SHP77 treated with DMSO at 0.1 percent for 48 hours (cell line): ENCODE results near the gene KDM2B.

Experiments
- DNase-seq: peaks from one replicate; lab custom pipeline; 2025; lab: John Stamatoyannopoulos, UW

The KDM2B gene

GRCh38 chr12:121455766-121456420, 124.9 kb downstream of the KDM2B start:
- DNase-seq, result no peak

DNA sequence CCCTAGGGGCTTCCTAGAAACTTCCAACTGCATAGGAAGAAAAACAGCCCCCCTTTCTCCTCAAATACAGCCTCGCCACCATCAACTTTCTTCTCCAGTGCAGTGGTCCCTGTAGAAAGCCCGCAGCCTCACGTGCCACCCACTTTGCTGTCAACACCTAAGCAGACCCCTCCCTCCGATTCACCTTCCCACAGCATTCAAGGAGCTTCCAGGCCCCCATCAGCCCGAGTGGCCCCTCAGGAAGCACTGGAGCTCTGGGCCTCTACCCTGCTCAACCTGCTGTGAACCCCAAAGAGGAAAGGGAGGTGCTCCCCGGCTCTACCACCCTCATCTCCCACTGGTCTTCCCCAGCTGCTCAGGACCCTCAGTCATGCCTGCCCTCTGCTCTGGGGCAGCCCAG, 125.9 kb downstream of the KDM2B start:
- no peak for DNase-seq

GRCh38 chr12:121453629-121454028, 127.2 kb downstream of the KDM2B start:
- DNase-seq, result no peak

DNA sequence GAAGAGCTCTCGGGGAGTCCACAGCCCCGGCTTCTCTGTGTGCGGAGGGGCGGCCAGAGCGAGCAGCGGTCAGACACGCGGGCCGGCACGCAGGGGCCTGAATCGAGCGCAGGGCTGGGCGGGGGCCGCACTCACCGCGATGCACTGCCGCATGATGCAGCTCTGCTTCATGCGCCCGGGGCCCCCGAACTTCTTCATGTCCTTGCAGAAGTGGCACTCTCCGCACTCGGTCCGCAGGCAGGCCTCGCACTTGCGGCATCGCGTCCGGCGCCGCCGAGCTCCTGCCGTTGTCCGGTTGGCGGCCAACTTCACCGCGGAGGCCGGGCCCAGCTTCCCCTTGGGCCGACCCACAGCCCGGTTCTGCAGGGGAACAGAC, 127.8 kb downstream of the KDM2B start:
- DNase-seq, result no peak

- no peak for DNase-seq
These were observed 128.4 kb downstream of the KDM2B start for GRCh38 chr12:121452340-121452984.

- no peak for DNase-seq
These were observed 128.9 kb downstream of the KDM2B start for GRCh38 chr12:121451961-121452339.

- DNase-seq, result no peak
These were observed 132.0 kb downstream of the KDM2B start for GRCh38 chr12:121448771-121449315.

GRCh38 chr12:121446750-121447149, 134.1 kb downstream of the KDM2B start:
- DNase-seq, result no peak

DNA sequence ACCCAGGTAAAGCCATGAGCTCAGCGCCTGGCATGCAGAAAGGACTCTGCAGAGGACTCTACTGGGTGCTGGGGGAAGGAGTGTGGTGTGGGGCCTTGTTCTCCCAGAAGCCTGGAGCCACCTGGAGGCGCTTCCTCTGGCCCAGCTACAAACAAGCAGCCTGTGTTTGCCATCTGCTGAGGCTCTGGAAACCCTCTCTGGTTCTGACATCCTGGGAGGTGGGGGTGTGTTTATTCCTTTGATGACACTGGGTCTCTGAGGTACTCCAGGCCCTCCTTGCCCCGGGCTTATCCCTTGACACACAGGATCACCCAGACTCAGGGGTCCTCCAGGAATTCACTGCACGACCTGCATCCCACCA, 136.0 kb downstream of the KDM2B start:
- no peak for DNase-seq

GRCh38 chr12:121443911-121444841, 136.6 kb downstream of the KDM2B start:
- DNase-seq, result no peak

DNA sequence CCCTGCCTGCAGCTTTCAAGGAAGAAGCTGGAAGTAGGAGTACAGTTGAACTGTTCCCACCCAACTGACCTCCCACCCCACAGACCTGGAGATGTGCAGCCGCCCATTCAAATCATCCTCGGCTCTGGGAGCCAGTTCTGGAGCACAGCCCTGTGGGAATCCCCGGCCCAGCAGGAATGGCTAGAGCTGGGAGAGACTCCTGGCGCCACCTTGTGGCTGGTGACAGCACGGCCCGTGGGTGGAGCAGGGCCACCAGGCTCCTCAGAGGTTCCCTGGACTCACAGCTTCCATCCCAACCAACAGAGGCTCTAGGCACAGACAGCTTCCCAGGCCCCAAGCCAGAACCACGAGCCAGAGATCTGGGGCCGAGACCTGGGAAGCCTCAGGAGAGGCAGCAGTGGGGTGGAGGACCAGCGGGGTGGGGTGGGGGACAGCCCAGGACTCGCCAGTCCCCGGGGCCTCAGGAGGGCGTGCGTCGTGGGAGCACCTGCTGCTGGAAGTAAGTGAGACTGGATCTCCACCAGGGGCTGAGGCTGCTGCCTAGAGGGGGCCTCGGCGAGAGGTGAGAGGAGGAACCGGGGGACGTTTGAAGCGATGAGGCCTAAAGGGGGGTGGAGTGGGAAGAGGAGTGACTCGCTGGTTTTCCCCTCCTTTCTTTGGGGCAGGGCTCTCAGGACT, 137.5 kb downstream of the KDM2B start:
- peak; percentile 13 for DNase-seq

- DNase-seq, result no peak
These were observed 138.5 kb downstream of the KDM2B start for GRCh38 chr12:121442028-121442948.

DNA sequence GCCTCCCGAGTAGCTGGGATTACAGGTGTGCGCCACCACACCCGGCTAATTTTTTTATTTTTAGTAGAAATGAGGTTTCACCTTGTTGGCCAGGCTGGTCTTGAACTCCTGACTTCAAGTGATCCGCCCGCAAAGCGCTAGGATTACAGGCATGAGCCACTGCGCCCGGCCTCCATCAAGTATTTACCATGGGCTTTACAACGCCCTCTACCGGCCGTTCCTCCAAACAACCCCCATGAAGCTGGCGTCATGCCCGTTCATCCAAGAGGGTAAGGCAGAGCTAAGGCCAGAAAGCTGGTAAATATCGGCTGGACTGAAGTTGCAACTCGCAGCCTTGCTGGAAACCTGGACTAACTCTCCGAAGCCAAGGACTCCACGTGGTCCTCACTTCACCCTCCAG, 139.3 kb downstream of the KDM2B start:
- no peak for DNase-seq

DNA sequence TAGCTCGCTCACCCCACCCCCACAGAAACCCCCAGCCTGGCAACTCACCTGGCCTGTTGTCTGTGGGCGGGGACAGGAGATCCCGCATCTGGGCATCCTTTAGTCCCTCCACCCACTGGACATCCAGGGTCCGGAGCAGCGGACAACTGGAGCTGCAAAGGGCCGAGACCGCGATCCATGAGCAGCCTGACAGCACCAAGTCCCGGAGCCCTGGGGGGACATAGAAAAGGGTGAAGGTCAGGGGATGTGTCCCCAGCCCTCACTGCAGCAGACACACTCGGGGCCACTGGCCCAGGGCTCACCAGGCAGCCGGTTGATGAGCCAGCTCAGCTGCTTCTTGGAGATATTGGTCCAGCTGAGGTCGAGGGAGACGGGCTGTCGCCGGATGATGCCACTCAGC, 140.1 kb downstream of the KDM2B start:
- no peak for DNase-seq

- no peak for DNase-seq
These were observed 141.1 kb downstream of the KDM2B start for GRCh38 chr12:121439715-121440114.

DNA sequence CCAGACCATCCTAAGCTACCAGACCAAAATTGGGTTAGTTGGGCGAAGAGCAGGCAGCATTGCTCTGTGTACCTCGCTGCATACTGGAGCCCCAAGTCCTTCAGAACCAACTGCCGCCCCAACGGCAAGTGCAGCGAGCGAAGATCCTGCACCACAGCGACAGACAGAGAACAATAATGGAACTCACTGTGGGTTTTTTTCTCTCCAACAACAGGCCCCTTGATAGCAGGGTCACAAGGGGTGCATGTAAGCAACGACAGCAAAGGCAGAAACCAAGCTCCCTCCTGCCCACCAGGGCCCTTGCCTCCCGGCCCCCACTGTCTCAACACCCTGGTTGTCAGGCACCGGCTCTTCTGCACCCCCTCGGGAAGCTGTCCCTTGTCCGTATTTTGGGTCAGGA, 141.9 kb downstream of the KDM2B start:
- no peak for DNase-seq

DNA sequence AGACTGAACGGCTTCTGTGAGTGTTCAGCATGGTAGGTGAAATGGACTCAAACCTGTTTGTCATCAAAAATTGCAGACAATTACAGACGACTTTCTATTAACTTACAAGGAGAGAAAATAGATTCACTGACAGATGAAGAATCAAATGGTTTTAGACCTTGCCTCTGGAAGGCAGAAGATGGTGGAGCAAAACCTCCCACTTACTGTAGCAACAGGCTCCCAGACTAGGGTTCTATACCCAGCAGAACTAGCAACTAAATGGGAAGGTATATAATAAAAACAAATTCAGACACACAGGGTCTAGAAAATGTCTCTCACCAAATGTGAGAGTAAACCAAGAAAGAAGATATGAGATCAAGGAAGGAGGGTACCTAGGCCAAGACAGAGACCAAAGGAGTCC, 144.1 kb downstream of the KDM2B start:
- no peak for DNase-seq

DNA sequence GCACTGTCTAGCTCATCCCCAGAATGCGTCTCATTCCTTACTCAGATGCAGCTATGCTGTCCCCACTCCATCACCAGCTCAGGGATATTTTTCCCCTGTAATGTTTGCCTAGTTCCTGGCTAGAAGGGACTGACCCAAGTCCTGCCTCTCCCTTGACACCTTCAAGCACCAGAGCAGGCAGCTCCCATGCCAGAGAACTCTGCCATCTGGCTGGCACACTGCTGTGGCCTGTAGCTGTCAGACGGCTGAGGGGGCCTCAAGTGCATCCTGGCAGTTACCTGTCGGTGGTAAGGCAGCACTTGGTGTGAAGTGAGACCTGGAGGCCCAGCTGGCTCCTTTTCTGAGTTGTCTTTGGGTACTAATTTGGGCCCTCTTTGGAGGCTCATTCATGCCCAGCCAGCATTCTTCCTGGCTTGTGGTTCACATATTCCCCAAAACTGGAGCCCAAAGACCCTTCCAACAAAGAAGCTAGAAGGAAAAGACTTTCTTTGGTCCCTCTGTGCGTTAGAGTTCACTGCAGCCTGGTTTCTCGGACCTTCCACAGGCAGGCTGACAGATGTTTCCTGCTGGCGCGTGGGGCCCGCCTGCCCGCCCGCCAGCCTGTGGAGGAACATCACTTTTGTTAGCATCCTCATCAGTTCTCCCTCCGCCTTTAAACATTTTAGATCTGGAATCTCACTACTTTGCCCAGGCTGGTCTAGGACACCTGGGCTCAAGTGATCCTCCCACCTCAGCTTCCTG, 147.9 kb downstream of the KDM2B start:
- DNase-seq, result no peak

DNA sequence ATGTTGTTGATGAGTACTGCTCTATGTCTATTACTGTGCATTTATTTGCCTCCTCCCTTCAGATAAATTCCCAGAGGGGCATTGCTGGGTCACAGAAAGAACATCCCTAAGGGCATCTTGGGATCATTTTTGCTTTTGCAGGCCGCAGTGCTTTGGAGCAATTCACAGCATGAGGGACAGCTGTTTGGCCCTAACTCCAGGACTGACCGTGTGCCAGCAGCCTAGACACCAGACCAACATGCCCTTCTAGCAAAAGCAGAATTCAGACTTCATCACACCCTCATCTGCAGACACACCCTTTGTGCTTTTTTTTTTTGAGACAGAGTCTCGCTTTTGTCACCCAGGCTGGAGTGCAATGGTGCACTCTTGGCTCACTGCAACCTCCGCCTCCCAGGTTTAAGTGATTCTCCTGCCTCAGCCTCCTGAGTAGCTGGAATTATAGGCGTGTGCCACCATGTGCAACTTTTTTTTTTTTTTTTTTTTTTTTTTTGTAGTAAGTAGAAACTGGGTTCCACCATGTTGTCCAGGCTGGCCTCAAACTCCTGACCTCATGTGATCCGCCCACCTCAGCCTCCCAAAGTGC, 149.9 kb downstream of the KDM2B start:
- DNase-seq, result no peak

- DNase-seq, result no peak
These were observed 151.9 kb downstream of the KDM2B start for GRCh38 chr12:121428883-121429282.
